Epithelial cell of proximal tubule (primary cell): ENCODE results near the gene ASNSD1. TPM values are rescaled to one million over a fixed set of nuclear protein-coding genes. Genes with fewer than 3 reads are reported as not detected.

ENCODE experiments used
- DNase-seq: peaks from one replicate; pipeline ENCODE4 v3.0.0-alpha.2; 2011; ENCODE audit warnings: low read depth
- H3K4me3 ChIP-seq: 2 replicates; pipeline ENCODE4 v1.5.1; 2011; ENCODE audit warnings: low read depth, mild to moderate bottlenecking, low read length
- total RNA-seq: library from RNA; depleted of rRNA; stranded (reverse); fragments of >200 nt; gene quantifications from 2 replicates; pipeline ENCODE4 v1.2.3, GENCODE V29; 2015
- TF ChIP-seq, protein P1 (sequence below): conservative IDR thresholded peaks from 2 replicates; pipeline ENCODE4 v1.5.1; 2012; ENCODE audit warnings: low read depth, mild to moderate bottlenecking, low read length

ASNSD1 gene
- total RNA-seq, 1 donor from 2014 or later, result 24.3 TPM

GRCh38 chr2:189674374-189675112 is 13.3 kb downstream of the ASNSD1 start, which contains the start of gene ANKAR:
TSS of gene ANKAR (plus strand) at chr2:189674670. CDS start at chr2:189676491, 1,821 bp downstream.
- TF ChIP-seq, protein P1, sequence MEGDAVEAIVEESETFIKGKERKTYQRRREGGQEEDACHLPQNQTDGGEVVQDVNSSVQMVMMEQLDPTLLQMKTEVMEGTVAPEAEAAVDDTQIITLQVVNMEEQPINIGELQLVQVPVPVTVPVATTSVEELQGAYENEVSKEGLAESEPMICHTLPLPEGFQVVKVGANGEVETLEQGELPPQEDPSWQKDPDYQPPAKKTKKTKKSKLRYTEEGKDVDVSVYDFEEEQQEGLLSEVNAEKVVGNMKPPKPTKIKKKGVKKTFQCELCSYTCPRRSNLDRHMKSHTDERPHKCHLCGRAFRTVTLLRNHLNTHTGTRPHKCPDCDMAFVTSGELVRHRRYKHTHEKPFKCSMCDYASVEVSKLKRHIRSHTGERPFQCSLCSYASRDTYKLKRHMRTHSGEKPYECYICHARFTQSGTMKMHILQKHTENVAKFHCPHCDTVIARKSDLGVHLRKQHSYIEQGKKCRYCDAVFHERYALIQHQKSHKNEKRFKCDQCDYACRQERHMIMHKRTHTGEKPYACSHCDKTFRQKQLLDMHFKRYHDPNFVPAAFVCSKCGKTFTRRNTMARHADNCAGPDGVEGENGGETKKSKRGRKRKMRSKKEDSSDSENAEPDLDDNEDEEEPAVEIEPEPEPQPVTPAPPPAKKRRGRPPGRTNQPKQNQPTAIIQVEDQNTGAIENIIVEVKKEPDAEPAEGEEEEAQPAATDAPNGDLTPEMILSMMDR, result peak; percentile 78
- H3K4me3 ChIP-seq, result peak within 1 kb of the TSS; percentile 80
- DNase-seq, result no peak

DNA sequence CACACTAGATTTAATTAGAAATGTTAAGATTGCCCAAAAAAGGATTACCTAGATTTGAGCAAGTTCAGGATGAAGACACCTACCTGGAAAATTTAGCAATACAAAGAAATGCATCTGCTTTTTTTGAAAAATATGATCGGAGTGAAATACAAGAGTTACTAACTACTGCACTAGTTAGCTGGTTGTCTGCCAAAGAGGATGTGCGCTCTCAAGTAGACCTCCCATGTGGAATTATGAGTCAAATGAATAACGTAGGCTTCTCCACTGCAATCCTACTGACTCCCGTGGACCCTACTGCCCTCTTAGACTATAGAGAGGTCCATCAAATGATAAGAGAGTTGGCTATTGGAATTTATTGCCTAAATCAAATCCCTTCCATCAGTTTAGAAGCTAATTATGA is 15.2 kb downstream of the ASNSD1 start:
- DNase-seq, result no peak
- no peak overlapping the region for H3K4me3 ChIP-seq
- TF ChIP-seq, protein P1, result no peak

DNA sequence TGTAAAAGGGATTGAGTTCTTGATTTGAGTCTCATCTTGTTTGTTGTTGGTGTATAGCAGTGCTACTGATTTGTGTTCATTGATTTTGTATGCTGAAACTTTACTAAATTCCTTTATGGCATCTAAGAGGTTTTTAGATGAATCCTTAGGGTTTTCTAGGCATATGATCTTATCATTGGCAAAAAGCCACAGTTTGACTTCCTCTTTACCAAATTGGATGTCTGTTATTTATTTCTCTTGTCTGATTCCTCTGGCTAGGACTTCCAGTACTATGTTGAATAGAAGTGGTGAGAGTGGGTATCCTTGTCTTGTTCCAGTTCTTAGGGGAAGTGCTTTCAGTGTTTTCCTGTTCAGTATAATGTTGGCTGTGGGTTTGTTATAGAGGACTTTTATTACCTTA is 18.0 kb downstream of the ASNSD1 start:
- no peak overlapping the region for H3K4me3 ChIP-seq
- no peak for DNase-seq
- TF ChIP-seq, protein P1, result no peak

DNA sequence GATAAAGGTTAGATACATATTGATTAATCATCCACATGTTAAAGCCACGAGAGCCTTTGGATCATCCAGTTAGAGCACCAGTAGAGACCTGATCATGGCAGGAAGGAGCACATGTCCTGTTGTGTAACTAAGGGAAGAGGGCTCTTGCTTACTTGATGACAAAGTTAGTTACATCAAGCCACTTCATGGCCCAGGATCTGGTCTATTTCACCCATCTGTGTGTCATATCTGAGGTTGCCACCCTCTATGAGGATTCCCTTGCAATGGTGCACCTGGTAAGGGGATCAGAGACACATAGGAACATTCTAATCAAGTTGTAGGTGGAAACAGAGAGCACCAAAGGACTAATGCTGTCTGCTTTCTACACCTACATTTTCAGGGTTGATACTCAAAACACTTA is 19.9 kb downstream of the ASNSD1 start:
- no peak overlapping the region for H3K4me3 ChIP-seq
- TF ChIP-seq, protein P1, result no peak
- no peak for DNase-seq

DNA sequence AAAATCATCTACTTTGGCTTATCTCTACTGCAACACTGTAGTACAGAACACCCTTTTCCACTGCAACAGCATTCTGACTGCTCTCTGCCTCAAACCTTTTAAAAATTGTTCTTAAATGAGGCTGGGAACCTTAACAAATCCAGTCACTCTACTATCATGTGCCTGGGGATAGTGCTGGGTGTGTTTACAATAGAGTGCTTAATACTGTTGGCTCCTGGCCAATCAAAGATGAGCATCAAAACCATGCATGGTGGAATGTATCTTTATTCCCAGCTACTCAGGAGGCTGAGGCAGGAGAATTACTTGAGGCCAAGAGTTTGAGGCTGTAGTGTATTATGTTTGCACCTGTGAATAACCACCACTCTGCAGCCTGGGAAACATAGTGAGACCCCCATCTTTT is 20.6 kb downstream of the ASNSD1 start:
- no peak for DNase-seq
- TF ChIP-seq, protein P1, result no peak
- H3K4me3 ChIP-seq, result no peak overlapping the region

DNA sequence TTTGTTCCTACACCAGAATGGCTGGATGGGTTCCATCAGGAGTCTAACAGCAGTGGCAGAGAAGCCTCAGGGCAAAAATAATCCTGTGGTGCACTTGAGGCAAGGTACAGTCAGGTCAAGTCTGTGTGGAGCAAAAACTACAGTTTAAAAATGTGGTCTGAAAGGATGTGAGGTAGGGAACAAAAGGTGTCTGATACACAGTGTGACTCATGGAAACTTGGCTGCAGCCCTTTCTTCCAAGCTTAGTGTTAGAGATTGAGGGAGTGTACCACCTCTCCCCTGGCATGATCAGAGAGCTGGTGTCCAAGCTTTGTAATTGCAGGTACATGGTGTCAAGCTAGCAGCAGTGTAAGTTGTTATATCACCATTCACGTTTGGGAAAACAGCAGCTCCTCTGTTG is 22.1 kb downstream of the ASNSD1 start:
- H3K4me3 ChIP-seq, result no peak overlapping the region
- DNase-seq, result no peak
- TF ChIP-seq, protein P1, result no peak

DNA sequence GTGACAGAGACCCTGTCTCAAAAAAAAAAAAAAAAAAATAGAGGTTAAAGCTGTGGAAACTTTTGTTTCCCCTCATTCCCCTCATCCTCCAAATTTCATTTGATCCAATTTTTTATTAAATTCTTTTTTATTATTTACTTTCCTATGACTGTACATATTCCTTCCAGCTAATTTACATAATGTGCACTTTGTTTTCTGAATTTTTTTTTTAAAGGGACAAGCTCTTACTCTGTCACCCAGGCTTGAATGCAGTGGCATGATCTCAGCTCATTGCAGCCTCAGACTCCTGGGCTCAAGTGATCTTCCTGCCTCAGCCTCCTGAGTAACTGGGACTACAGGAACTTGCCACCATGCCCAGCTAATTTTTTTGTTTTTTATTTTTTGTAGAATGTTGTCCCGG is 23.6 kb downstream of the ASNSD1 start:
- DNase-seq, result no peak
- H3K4me3 ChIP-seq, result no peak overlapping the region
- TF ChIP-seq, protein P1, result no peak
